ENCODE results near the gene ARHGAP26. TPM values are rescaled to one million over a fixed set of nuclear protein-coding genes. Genes with fewer than 3 reads are reported as not detected.

ARHGAP26 gene
- polyA plus RNA-seq, 1 donor from 2014 or later = 0.83 TPM

GRCh38 chr5:142770650-142771609, 753 bp downstream of the ARHGAP26 start:
- H3K9ac ChIP-seq (ENCODE audit: low read length) = peak overlapping the region; percentile 85

GRCh38 chr5:142771666-142772065, 1.5 kb downstream of the ARHGAP26 start:
- Histone ChIP-seq H3K9me3 (ENCODE audit: low read length) (no peaks in the 10 kb centered on the region), H2AFZ (ENCODE audit: low read depth, low read length) (no peak overlapping the region), H3K27me3 (ENCODE audit: insufficient read depth, low read depth, low read length) (peaks cover 13% of the 10 kb centered on the region), H3K4me2 (ENCODE audit: low read length) (peak overlapping the region; percentile 90), H3K36me3 (ENCODE audit: insufficient read depth, low read length) (no peaks in the 10 kb centered on the region), H4K20me1 (ENCODE audit: insufficient read depth) (no peaks in the 10 kb centered on the region), H3K9ac (ENCODE audit: low read length) (peak overlapping the region; percentile 85), H3K79me2 (replicated peaks; ENCODE audit: insufficient read depth, low read length) (no peaks in the 10 kb centered on the region), H3K9me2 (ENCODE audit: insufficient read depth, low read length) (no peaks in the 10 kb centered on the region), H3F3A (ENCODE audit: insufficient read depth, low read length, poor library complexity, severe bottlenecking) (no peaks in the 10 kb centered on the region), H3K27ac (ENCODE audit: low read length) (no peak overlapping the region), H3K4me3 (ENCODE audit: low read length) (peak overlapping the region; percentile 87)
- no peak for TF ChIP-seq REST (IDR thresholded peaks at IDR 0.05; ENCODE audit: borderline replicate concordance)

More at GRCh38 chr5:142770650-142771609, 753 bp downstream of the ARHGAP26 start:
- H3K79me2 ChIP-seq (replicated peaks; ENCODE audit: insufficient read depth, low read length) = no peaks in the 10 kb centered on the region
- peak overlapping the region; percentile 86 for H2AFZ ChIP-seq (ENCODE audit: low read depth, low read length)
- H3K27ac ChIP-seq (ENCODE audit: low read length) = peak overlapping the region; percentile 21
- peak overlapping the region; percentile 87 for H3K4me3 ChIP-seq (ENCODE audit: low read length)
- H3K9me3 ChIP-seq (ENCODE audit: low read length) = no peaks in the 10 kb centered on the region
- H3K36me3 ChIP-seq (ENCODE audit: insufficient read depth, low read length) = no peaks in the 10 kb centered on the region
- peaks cover 13% of the 10 kb centered on the region for H3K27me3 ChIP-seq (ENCODE audit: insufficient read depth, low read depth, low read length)
- no peaks in the 10 kb centered on the region for H4K20me1 ChIP-seq (ENCODE audit: insufficient read depth)
- TF ChIP-seq REST (IDR thresholded peaks at IDR 0.05; ENCODE audit: borderline replicate concordance) (peak; percentile 50), CTCF (IDR thresholded peaks at IDR 0.05; ENCODE audit: poor library complexity, severe bottlenecking) (peak; percentile 47), POLR2AphosphoS5 (IDR thresholded peaks at IDR 0.05) (no peak), EP300 (conservative IDR thresholded peaks at IDR 0.05; ENCODE audit: poor library complexity, severe bottlenecking) (no peak), MXI1 (conservative IDR thresholded peaks at IDR 0.05; ENCODE audit: poor library complexity, severe bottlenecking) (peak; percentile 53)
- H3K4me2 ChIP-seq (ENCODE audit: low read length) = peak overlapping the region; percentile 90
- H3K9me2 ChIP-seq (ENCODE audit: insufficient read depth, low read length) = no peaks in the 10 kb centered on the region
- no peaks in the 10 kb centered on the region for H3F3A ChIP-seq (ENCODE audit: insufficient read depth, low read length, poor library complexity, severe bottlenecking)
